Pulmonary artery endothelial cell (primary cell): ENCODE data around the gene OTUD1. TPM values are rescaled to one million over a fixed set of nuclear protein-coding genes. Genes with fewer than 3 reads are reported as not detected.
"Not testable (repeated sequence)": the region's sequence is repeated elsewhere in the genome, so short reads cannot be mapped to it uniquely, and the experiment has no call there.

Source experiments
- DNase-seq: peaks from one replicate; pipeline ENCODE4 v3.0.0-alpha.2; 2011; ENCODE audit warnings: low read depth, low spot score
- total RNA-seq: library from RNA; depleted of rRNA; stranded (reverse); fragments of >200 nt; gene quantifications from 2 replicates; pipeline ENCODE4 v1.2.3, GENCODE V29; 2014

Gene OTUD1, protein sequence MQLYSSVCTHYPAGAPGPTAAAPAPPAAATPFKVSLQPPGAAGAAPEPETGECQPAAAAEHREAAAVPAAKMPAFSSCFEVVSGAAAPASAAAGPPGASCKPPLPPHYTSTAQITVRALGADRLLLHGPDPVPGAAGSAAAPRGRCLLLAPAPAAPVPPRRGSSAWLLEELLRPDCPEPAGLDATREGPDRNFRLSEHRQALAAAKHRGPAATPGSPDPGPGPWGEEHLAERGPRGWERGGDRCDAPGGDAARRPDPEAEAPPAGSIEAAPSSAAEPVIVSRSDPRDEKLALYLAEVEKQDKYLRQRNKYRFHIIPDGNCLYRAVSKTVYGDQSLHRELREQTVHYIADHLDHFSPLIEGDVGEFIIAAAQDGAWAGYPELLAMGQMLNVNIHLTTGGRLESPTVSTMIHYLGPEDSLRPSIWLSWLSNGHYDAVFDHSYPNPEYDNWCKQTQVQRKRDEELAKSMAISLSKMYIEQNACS
- total RNA-seq: 3.9 and 4.9 TPM in 2 replicates

DNA sequence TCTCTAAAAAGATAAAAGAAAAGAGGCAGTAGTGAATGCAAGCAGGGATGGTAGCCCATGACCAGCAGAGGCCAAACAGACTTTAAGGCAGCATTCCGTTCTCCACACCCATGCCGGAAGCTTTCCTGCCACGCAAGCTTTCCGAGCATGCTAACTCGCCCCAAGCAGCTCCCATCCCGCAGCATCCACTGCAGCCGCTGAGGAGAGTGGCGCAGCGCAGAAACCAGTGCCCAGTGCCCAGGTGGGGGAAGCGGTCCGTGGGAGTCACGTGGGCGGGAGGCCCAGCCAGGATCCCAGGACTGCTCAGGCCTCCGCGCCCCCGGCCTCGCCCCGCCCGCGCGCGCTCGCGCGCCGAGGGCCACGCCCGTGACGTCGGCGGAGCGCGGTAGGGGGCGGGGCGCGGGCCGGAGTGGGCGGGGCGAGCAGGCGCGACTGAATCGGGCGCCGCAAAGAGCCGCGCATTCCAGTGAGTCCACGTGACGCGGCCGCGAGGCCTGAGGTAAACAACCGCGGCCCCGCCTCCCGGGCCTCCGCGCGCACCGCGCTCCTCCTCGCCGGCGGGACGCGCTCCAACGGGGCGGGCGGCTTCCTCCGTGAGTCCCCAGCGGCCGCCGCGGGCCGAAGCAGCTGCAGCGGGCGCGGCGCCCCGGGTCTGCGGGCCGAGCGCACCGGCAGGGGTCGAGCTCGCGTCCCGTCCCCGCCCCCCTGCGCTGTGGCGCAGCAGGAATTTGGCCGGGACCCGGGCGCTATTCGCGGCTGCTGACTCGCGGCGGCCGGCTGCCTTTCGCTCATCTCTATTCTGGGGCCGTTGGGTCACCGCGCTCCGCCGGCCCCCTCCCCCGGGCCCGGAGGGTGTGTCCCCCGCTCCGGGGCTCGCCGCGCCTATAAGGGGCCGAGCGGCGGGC, at the start of gene OTUD1:
TSS of gene OTUD1 (plus strand) at position 529 of the 905 bp plus-strand sequence. CDS start 383 bp downstream, outside the sequence.
- peak; percentile 73 for DNase-seq

DNA sequence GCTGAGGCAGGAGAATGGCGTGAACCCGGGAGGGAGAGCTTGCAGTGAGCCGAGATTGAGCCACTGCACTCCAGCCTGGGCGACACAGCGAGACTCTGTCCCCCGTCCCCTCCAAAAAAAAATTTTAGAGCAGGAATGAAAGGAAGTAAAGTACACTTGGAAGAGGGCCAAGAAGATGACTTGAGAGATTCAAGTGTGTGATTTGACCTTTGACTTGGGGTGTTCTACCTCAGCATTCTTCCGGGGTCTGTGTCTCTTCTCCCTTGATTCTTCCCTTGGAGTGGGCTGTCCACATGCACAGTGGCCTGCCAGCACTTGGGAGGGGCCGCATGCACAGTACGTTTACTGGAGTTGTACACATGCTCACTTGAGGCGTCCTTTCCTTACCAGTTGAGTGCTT, 48.5 kb upstream of the OTUD1 start:
- DNase-seq: not testable (repeated sequence)

DNA sequence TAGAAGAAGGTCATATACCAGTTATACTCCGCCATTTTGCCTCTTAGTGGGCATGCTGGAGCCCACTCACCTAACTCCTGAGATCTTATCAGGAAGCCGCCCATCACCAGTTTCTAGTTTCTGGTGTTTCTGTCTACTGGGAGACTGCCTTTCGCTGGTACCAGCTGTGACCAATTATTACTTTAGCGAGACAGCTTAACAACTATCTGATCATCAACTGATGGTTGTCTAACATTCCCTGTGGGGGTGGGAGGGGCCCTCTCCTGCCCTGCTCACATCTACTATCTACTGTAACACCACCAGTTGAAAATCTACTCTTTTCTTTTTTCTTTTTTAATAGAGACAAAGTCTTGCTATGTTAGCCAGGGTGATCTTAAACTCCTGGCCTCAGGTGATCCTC, 48.1 kb upstream of the OTUD1 start:
- DNase-seq: no peak

DNA sequence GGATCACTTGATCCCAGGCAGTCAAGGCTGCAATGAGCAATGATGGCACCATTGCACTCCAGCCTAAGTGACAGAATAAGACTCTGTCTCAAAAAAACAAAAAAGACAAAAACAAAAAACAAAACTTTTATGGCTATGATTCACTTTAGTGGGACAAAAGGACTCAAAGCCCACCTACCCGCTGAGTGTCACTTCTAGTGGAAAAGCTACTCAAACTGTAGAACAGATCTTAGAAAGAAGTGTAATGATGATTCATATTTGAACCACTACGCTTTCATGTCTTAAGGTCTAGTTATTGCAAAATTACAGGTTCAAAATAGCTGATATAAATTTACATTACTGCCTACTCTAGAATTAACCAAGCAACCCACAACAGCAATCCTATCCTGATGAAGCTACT, 47.1 kb upstream of the OTUD1 start:
- DNase-seq: no peak

DNA sequence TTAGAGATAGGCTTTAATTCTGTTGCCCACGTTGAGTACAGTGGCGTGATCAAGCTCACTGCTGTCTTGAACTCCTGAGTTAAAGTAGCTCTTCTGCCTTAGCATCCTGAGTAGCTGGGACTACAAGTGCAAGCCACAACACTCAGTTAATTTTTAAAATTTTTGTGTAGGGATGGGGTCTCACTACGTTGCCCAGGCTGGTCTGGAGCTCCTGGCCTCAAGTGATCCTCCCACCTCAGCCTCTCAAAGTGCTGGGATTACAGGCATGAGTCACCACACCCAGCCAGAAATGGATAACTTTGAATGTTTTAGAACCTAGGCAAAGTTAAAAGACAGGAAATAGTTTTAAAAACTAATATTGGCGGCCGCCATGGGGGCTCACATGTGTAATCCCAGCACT, 43.9 kb upstream of the OTUD1 start:
- no peak for DNase-seq

DNA sequence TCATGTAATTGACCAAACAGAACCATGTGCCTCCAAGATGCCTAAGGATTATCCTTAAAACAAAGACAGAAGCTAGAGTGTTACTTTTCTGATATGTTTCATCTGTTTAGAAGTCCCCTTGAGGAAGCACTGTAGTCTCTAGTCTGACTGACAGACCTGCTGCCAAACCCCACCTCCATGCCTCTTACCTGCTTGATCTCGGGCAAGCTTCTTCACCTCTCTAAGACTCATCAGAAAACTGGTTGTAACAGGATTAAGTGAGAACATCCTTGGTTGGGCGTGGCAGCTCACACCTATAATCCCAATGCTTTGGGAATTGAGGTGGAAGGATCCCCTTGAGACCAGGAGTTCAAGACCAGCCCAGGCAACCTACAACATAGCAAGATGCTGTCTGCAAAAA, 42.2 kb upstream of the OTUD1 start:
- DNase-seq: no peak

DNA sequence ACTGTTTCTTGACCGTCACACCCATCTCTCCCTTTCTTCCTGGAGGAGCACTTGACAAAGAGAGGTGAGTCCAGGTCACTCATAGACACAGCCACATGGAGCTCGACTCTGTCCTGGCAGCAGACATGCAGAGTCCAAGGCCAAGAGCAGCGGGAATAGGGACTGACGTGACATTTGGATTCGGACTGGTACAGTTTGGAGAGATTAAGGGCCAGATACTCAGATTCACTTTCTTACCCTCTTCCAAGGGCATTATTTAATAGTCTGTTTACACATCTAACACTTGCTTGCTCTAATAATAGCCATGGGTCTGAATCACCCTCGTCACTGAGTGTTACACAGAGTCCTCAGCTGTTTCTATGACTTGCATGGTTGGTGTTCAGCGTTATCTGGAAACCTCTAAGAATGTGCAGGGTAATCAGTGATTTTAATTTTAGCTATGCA, 39.2 kb upstream of the OTUD1 start:
- no peak for DNase-seq

DNA sequence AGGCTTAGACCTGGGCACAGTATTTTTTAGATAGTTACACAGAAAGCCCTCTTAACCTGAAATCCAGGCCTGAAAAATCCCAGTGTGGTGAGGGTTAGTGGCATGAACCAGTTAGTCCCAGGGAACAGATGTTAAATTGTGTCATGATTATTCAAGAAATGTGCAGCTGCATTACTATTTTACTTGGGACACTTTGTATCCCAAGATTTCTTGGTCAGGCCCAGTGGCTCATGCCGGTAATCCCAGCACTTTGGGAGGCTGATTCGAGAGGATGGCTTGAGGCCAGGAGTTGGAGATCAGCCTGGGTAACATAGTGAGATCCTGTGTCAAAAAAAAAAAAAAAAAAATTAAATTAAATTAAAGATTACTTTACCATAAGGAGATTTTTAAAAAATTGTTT, 36.0 kb upstream of the OTUD1 start:
- DNase-seq: no peak

DNA sequence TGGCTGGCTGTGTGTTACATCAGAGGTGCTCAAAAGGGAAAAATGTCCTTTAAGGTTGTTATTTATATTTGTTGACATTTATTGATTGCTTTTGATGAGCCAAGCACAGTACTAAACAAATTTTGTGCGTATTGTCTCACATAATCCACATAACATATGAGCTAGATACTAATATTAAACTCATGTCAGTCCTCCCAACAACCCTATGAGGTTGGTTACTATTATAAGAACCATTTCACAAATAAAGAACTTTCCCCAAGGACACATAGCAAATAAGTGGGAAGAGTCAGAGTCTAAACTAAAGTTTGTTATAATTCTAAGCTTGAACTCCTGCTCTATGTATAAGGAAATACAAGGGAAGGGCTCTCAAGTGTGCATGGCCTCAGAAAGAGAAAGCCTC, 35.6 kb upstream of the OTUD1 start:
- DNase-seq: no peak

DNA sequence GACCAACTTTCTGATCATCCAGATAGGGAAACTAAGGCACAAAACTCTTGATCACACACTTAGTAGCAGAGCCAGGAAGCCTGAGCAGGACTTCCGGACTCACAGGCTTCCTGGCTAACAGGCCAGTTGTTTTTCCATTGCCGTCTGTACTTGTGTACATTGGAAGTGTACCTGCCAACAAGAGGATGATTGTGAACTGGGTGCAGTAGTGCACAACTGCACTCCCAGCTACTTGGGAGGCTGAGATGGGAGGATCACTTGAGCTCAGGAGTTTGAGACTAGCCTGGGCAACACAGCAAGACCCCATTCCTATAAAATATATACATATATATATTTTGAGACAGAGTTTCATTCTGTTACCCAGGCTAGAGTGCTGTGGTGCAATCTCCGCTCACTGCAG, 35.2 kb upstream of the OTUD1 start:
- DNase-seq: no peak

DNA sequence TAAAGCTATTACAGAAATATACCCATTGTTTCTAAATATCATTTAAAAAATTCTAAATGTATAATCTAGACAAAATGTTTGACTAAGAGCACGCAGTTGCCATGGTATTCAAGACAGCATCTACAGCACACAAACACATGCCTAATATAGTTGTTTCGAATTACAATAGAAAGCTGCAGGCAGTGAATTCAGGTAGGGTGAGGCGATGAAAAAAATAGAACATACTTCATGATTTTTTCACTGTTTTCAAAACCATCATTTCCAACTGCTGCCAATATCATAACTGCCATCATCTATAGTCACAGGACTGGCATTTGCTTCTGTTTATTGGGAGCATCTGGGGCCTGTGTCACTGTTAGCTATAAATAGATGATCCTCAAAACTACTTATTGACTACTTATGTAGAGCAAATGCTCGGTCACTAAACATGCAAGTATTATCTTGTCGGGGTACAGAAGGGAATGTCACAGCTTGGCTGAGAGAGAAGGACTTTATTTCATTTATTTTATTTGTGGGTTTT, 34.4 kb upstream of the OTUD1 start:
- DNase-seq: no peak

DNA sequence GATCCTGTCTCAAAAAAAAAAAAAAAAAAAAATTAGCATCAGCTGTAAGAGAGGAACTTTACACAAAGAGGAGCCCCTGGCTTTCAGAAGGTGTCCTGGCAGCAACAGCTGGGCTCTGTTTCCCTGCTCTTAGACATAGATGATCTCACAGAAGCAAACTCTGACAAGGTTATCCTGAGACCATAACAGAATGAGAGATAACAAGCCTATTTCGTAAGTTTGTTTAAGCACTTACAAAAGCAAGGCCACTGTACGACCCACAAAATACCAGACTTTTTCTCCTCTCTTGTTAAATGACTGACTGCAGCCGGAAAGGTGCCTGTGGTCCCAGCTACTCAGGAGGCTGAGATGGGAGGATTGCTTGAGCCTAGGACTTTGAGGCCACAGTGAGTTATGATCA, 33.3 kb upstream of the OTUD1 start:
- no peak for DNase-seq

DNA sequence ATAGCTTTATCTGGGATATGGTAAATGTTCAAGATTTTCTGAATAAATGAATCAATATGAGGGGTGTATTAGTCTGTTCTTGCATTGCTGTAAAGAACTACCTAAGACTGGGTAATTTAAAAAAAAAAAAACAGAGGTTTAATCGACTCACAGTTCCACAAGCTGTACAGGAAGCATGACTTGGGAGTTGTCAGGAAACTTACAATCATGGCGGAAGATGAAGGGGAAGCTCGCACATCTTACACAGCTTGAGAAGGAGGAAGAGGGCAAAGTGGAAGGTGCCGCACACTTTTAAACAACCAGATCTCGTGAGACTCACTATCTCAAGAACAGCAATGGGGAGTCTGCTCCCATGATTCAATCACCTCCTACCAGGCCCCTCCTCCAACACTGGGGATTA, 32.5 kb upstream of the OTUD1 start:
- no peak for DNase-seq

DNA sequence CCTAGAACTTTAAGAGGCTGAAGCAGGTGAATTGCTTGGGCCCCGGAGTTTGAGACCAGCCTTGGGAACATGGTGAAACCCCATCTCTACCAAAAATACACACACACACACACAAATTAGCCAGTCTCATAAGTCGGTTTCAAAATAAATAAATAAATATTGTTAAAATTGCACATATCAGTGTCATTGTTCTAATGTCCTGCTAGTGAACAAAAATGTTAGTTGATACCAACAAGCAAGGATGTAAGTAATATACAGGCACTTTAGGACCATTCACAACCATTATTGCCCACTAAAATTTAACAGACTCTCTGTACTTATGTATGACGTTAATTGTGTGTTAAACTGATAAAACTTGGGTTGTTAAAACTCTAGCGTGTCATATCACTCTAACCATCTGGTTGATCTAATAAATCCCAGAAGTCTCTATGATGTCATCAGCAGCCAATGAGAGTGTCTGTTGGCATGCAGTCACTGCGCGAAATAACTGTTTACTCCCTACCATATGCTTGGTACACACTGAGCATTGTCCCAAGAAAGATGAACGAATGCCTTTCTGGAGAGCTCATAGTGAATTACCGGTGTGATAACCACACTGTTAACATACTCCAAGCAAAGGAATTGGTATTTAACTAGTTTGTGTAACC, 30.4 kb upstream of the OTUD1 start:
- DNase-seq: no peak

DNA sequence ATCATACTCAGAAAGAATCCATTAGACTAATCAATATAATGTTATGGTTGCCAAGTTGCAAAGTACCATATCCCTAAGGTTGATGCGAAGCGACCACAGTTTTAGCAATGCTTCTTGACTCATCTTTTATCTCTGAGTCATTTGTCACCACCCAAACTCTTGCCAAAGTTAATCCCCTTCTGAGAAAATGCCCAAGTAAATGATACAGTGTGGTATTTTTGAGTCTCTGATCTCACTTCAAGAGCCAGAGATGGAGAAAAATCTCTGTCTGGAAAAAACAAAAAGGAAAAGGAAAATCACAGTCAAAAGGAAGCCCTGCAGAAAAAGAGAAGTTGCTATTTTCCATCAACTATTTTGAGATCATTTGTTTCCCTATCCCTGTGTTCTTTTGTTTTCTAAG, 26.7 kb upstream of the OTUD1 start:
- DNase-seq: no peak

DNA sequence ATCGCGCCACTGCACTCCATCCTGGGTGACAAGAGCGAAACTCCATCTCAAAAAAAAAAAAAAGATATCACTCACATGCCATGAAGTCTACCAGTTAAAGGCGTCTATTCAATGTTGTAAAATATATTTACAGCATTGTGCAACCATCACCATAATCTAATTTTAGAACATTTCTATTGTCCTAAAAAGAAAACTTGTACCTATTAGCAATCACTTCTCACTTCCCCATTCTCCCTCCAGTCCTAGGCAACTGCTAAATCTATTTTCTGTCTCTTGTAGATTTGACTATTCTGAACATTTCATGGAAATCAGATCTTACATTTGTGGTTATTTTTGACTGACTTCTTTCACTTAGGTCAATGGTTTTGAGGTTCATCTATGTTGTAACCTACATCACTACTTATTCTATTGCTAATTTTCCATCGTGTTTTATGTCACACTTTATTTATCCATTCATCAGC, 25.2 kb upstream of the OTUD1 start:
- no peak for DNase-seq

DNA sequence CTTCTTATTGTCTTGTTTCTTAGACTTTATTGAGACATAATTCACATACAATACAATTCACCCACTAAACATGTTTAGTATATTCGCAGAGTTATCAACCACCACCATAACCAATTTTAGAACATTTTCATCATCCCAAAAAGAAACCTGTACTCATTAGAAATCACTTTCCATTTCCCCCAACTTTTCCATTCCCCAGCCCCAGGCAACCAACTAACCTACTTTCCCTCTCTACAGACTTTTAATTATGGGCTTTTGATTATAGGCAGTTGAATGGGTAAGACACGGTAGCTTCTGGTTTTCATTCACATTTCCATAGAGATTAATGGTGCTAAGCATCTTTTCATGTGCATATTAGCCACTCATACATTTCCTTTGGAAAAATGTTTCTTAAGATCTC, 24.2 kb upstream of the OTUD1 start:
- no peak for DNase-seq

DNA sequence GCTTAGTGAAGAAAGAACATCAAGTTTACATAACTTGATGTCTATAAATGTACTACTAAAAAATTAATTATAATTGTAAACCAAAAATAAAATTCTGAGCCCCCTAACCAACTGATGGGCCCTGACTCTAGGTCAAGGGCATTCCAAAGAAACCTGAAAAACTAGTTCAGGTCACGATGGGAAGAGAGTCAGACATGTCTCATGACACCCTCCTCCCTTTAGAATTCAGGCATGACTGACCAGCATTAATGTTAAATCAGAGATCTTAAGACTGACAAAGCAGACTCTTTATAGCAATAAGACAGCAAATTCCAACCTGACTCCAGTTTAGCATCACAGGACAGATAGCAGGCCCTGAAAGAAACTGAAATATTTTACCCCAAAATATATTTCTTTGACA, 21.6 kb upstream of the OTUD1 start:
- no peak for DNase-seq

DNA sequence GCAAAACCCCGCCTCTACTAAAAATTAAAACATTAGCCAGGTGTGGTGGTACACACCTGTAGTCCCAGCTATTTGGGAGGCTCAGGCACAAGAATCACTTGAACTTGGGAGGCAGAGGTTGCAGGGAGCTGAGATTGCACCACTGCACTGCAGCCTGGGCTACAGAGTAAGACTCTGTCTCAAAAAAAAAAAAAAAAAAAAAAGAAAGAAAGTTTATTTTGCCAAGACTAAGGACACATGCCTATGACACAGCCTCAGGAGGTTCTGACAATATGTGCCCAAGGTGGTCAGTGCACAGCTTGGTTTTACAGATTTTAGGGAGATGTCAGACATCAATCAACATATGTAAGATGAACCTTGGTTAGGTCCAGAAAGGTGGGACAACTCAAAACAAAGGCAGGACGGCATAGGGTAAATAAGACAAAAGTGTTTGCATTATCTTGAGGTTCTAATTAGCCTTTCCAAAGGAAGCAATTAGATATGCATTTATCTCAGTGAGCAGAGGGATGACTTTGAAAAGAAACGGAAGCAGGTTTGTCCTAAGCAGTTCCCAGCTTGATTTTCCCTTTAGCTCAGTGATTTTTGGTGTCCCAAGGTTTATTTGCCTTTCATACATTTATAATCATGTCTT, 20.7 kb upstream of the OTUD1 start:
- no peak for DNase-seq

DNA sequence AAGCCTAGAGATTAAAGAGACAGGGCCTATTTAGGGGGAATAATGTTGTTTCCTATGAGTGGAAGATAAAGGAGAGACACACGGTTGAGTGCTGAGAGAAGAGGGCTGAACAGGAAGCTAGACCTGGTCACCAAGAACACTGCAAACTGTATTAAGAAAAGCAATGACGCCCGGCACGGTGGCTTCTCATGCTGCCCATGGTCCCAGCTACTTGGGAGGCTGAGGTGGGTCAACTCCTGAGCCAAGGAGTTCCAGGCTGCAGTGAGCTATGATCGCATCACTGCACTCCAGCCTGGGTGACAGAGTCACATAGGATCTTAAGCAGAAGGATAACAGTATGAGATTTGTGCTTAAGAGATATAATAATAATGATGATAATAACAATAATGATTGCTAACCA, 19.7 kb upstream of the OTUD1 start:
- DNase-seq: no peak
